ENCODE measurements around the gene DNASE1.

Gene DNASE1

GRCh38 chr16:3701531-3701930 is 47.0 kb downstream of the DNASE1 start:
- no peak for DNase-seq

- DNase-seq = no peak
Observed at GRCh38 chr16:3702082-3702481, 47.6 kb downstream of the DNASE1 start.

- DNase-seq = no peak
Observed at GRCh38 chr16:3706253-3707012, 51.9 kb downstream of the DNASE1 start.

Measured in NCI-H748 treated with DMSO at 0.1 percent for 48 hours (cell line).